H1 (cell line): ENCODE measurements around the gene ASCC2. TPM values are rescaled to one million over a fixed set of nuclear protein-coding genes. Genes with fewer than 3 reads are reported as not detected.
A peak's percentile ranks its signal among the peaks of the same experiment; 100 is the strongest.

ENCODE experiments used
- JUND ChIP-seq: IDR thresholded peaks from 2 replicates; pipeline ENCODE4 v1.6.1; 2011; ENCODE audit warnings: mild to moderate bottlenecking, improper control_type of control experiment, low read length
- KDM1A ChIP-seq: fragments of 200-600, 300-600 bp; sonication (generic); IDR thresholded peaks from 2 replicates; pipeline ENCODE4 v1.7.1; 2016; ENCODE audit warnings: mild to moderate bottlenecking, low read length, borderline replicate concordance
- NRF1 ChIP-seq: IDR thresholded peaks from 2 replicates; pipeline ENCODE4 v1.6.1; 2011; ENCODE audit warnings: mild to moderate bottlenecking, low read depth, low read length, improper control_type of control experiment
- PHF8 ChIP-seq: fragments of 200-600 bp; sonication (generic); conservative IDR thresholded peaks from 2 replicates; pipeline ENCODE4 v1.7.1; 2012; ENCODE audit warnings: low read depth, mild to moderate bottlenecking, inconsistent platforms, low read length, moderate library complexity
- SIN3A ChIP-seq, 2 experiments: IDR thresholded peaks in 1 of 2; conservative IDR thresholded peaks in 1 of 2; 2 replicates each; pipeline ENCODE4 v1.6.1; 2011 to 2012; ENCODE audit warnings: low read length in 2 of 2, improper control_type of control experiment in 1 of 2, low read depth in 1 of 2, mild to moderate bottlenecking in 1 of 2
- SP1 ChIP-seq: IDR thresholded peaks from 2 replicates; pipeline ENCODE4 v1.6.1; 2011; ENCODE audit warnings: low read depth, low read length
- SP4 ChIP-seq: IDR thresholded peaks from 2 replicates; pipeline ENCODE4 v1.6.1; 2012; ENCODE audit warnings: low read length, inconsistent platforms
- polyA plus RNA-seq, 7 experiments: library from polyadenylated mRNA; depleted of rRNA in 3 of 7; stranded (reverse) in 5 of 7; unstranded in 2 of 7; fragments of >200 nt in 5 of 7; fragments of 200-250 nt in 2 of 7; gene quantifications; 1 replicate in 5 of 7; 2 replicates in 1 of 7; 4 replicates in 1 of 7; pipeline versions ENCODE4 v1.2.1 to v1.2.3, GENCODE V29; 2011 to 2013; ENCODE audit warnings: missing spikeins in 2 of 7, mixed read lengths in 2 of 7
- total RNA-seq: library from RNA; stranded (reverse); fragmentation: NEBNext Ultra II Directional; extraction: Animal tissue kit (Norgen Biotek cat#: 25700); gene quantifications from 2 replicates; pipeline ENCODE4 v1.2.1, GENCODE V29; 2021

ASCC2 gene
- total and polyA plus RNA-seq, 2 of the 8 experiments (the other 6 are each of a cell fraction or from before 2014, with no cell fraction given) = 35.0 to 35.8 TPM

GRCh38 chr22:29837741-29838598, at the start of gene ASCC2 (continued):
- TF ChIP-seq SP4 (0 out of 2 replicates have a peak, but pooled peaks have one; percentile 62), JUND (no peak), NRF1 (no peak), SIN3A (conservative IDR thresholded peaks at IDR 0.05 in 1 of 2, IDR thresholded peaks at IDR 0.05 in 1 of 2; ENCODE audit: low read depth in 1 of 2, low read length in 2 of 2) (peak; percentile 21 to 86; a peak in 2 of 4 replicates), SP1 (no peak), KDM1A (no peak), PHF8 (peak; percentile 53)
